Cerebellar cortex (tissue), 1 donor: Measurements from ENCODE around the gene PCDHA11.
A peak's percentile ranks its signal among the peaks of the same experiment; 100 is the strongest.
"Not testable (repeated sequence)": the region's sequence is repeated elsewhere in the genome, so short reads cannot be mapped to it uniquely, and the experiment has no call there.

ENCODE experiments used
- DNase-seq: peaks from one replicate; pipeline ENCODE4 v3.0.0-alpha.2; 2015; ENCODE audit warnings: low spot score

The PCDHA11 gene, protein sequence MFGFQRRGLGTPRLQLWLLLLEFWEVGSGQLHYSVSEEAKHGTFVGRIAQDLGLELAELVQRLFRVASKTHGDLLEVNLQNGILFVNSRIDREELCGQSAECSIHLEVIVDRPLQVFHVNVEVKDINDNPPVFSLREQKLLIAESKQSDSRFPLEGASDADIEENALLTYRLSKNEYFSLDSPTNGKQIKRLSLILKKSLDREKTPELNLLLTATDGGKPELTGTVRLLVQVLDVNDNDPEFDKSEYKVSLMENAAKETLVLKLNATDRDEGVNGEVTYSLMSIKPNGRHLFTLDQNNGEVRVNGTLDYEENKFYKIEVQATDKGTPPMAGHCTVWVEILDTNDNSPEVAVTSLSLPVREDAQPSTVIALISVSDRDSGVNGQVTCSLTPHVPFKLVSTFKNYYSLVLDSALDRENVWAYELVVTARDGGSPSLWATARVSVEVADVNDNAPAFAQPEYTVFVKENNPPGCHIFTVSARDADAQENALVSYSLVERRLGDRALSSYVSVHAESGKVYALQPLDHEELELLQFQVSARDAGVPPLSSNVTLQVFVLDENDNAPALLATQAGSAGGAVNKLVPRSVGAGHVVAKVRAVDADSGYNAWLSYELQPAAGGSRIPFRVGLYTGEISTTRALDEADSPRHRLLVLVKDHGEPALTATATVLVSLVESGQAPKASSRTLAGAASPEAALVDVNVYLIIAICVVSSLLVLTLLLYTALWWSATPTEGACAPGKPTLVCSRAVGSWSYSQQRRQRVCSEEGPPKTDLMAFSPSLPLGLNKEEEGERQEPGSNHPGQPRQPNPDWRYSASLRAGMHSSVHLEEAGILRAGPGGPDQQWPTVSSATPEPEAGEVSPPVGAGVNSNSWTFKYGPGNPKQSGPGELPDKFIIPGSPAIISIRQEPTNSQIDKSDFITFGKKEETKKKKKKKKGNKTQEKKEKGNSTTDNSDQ

GRCh38 chr5:140868721-140869554 is at the start of gene PCDHA11:
Gene PCDHA11 (plus strand): TSS chr5:140868957. CDS start chr5:140869104, 147 bp downstream.
- DNase-seq = peak; percentile 83

GRCh38 chr5:140821375-140822280 is 47.1 kb upstream of the PCDHA11 start, which contains the start of gene PCDHA5:
Gene PCDHA5 (plus strand): TSS chr5:140821613.
- peak; percentile 47 for DNase-seq

DNA sequence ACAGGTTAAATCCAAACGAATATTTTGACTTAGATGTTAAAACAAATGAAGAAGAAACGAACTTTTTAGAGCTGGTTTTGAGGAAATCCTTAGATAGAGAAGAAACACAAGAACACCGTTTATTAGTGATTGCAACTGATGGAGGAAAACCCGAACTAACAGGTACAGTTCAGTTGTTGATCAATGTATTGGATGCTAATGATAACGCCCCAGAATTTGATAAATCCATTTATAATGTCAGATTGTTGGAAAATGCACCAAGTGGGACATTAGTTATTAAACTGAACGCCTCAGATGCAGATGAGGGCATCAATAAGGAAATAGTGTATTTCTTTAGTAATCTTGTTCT is 46.5 kb upstream of the PCDHA11 start:
- DNase-seq = no peak

GRCh38 chr5:140822969-140823368 is 45.8 kb upstream of the PCDHA11 start:
- DNase-seq = not testable (repeated sequence)

- DNase-seq = no peak
Observed at GRCh38 chr5:140823475-140823874, 45.3 kb upstream of the PCDHA11 start.

DNA sequence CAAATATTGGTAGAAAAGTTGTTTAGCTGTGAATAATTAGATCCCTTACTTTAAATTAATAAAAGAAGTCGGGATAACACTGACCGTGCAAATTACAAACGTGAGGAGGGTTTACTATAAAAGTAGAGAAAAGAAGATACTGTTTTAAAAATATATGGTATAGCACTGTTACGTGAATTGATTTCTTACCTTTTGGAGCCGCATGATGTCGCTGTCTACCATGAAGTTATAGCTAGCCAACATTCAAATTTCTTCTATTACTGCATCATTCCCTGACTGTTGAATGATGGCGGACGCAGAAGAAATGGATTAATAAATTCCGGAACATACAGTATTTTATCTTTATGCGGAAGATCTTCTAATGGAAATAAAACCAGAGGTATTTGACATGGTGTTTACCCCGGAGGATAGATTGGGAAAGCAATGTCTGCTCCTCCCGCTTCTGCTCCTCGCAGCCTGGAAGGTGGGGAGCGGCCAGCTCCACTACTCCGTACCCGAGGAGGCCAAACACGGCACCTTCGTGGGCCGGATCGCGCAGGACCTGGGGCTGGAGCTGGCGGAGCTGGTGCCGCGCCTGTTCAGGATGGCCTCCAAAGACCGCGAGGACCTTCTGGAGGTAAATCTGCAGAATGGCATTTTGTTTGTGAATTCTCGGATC is 40.9 kb upstream of the PCDHA11 start, which contains the start of gene PCDHA6:
Gene PCDHA6, plus strand, starts transcription at position 257 of the 658 bp plus-strand sequence. Its CDS starts 132 bp downstream, at position 389.
- peak; percentile 34 for DNase-seq

GRCh38 chr5:140828362-140828737 is 40.4 kb upstream of the PCDHA11 start:
- DNase-seq = no peak

- DNase-seq = not testable (repeated sequence)
Observed at GRCh38 chr5:140829511-140830501, 39.0 kb upstream of the PCDHA11 start.

DNA sequence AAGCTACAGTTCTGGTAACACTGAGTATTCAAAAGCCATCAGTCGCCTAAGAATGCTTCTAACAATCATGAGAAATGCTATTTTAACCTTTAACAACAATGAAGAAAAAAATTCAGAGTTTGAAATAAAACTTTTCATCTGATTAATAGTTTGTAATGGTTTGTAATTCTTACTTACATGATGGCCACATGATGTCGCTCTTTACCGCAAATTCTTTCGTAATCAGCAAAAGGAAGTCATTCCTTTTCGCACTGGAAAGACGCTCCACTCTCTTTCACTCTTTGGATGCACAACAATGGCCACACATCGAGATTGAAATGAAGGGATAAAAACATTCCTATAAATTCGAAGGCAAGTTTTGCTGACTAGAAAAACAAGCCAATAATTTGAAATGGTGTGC is 34.8 kb upstream of the PCDHA11 start, which contains the start of gene PCDHA7:
Gene PCDHA7, plus strand, starts transcription at position 277 of the 400 bp plus-strand sequence. Its CDS starts 115 bp downstream, at position 392.
- peak; percentile 36 for DNase-seq

- DNase-seq = not testable (repeated sequence)
Observed at GRCh38 chr5:140834439-140835008, 34.2 kb upstream of the PCDHA11 start.

DNA sequence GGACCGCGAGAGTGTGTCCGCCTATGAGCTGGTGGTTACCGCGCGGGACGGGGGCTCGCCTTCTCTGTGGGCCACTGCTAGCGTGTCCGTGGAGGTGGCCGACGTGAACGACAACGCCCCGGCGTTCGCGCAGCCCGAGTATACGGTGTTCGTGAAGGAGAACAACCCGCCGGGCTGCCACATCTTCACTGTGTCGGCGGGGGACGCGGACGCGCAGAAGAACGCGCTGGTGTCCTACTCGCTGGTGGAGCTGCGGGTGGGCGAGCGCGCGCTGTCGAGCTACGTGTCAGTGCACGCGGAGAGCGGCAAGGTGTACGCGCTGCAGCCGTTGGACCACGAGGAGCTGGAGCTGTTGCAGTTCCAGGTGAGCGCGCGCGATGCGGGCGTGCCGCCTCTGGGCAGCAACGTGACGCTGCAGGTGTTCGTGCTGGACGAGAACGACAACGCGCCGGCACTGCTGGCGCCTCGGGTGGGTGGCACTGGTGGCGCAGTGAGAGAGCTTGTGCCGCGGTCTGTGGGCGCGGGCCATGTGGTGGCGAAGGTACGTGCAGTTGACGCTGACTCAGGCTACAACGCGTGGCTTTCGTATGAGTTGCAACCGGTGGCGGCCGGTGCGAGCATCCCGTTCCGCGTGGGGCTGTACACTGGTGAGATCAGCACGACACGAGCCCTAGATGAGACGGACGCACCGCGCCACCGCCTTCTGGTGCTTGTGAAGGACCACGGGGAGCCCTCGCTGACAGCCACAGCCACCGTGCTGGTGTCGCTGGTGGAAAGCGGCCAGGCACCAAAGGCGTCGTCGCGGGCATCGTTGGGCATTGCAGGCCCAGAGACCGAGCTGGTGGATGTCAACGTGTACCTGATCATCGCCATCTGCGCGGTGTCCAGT is 32.9 kb upstream of the PCDHA11 start:
- DNase-seq = no peak

- peak; percentile 66 for DNase-seq
Observed at GRCh38 chr5:140840978-140841962, 27.5 kb upstream of the PCDHA11 start, which contains the start of gene PCDHA8. Gene PCDHA8 (plus strand): TSS chr5:140841187. CDS start chr5:140841322, 135 bp downstream.

DNA sequence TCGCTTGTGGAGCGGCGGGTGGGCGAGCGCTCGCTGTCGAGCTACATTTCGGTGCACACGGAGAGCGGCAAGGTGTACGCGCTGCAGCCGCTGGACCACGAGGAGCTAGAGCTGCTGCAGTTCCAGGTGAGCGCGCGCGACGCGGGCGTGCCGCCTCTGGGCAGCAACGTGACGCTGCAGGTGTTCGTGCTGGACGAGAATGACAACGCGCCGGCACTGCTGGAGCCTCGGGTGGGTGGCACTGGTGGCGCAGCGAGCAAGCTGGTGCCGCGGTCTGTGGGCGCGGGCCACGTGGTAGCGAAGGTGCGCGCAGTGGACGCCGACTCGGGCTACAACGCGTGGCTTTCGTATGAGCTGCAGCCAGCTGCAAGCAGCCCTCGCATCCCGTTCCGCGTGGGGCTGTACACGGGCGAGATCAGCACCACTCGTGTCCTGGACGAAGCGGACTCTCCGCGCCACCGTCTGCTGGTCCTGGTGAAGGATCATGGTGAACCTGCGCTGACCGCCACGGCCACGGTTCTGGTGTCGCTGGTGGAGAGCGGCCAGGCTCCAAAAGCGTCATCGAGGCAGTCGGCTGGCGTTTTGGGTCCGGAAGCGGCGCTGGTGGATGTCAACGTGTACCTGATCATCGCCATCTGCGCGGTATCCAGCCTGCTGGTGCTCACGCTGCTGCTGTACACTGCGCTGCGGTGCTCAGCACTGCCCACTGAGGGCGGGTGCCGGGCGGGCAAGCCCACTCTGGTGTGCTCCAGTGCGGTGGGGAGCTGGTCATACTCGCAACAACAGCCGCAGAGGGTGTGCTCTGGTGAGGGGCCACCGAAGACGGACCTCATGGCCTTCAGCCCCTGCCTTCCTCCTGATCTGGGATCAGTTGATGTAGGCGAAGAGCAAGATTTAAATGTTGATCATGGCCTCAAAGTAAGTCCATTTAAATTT is 25.7 kb upstream of the PCDHA11 start:
- DNase-seq = no peak
